HepG2 (cell line): ENCODE measurements around the gene USP38. TPM values are rescaled to one million over a fixed set of nuclear protein-coding genes. Genes with fewer than 3 reads are reported as not detected.

ENCODE experiments used
- ATAC-seq: fragments of 200-7000 bp; cut with Tn5 transposase; 3 replicates; pipeline ENCODE4 v1.9.1; 2020; ENCODE audit warnings: mild to moderate bottlenecking, moderate library complexity
- BruUV-seq: library from RNA; stranded (reverse); fragments of 400-500 nt; replicated peaks from 2 replicates; lab custom pipeline; 2021; lab: Mats Ljungman, UMichigan
- CTCF ChIA-PET: fragments of 300-600 bp; formaldehyde crosslinking; extraction: SDS; loops from one replicate; lab custom pipeline; 2021; ENCODE audit warnings: low total read pairs, inconsistent platforms, low intra/inter-chr PET ratio; lab: Yijun Ruan, JAX
- POLR2A ChIA-PET: fragments of 350-600 bp; sonication (Branson Sonifier 250); formaldehyde crosslinking; loops from one replicate; lab custom pipeline; 2020; ENCODE audit warnings: antibody characterized with exemption, inconsistent platforms; lab: Yijun Ruan, JAX
- DNase-seq: peaks from one replicate; pipeline ENCODE4 v3.0.0-alpha.2; 2015; ENCODE audit warnings: low spot score
- FAIRE-seq: peaks from 3 replicates; lab custom pipeline; 2011; peaks lifted over from hg19 to GRCh38; lab: Jason Lieb, UNC
- H2AFZ ChIP-seq: one replicate; pipeline ENCODE4 v1.6.1; 2011; ENCODE audit warnings: low read length, inconsistent platforms
- H3K27ac ChIP-seq: fragments of 300-600 bp; 3 replicates; pipeline ENCODE4 v1.8.0; 2011; ENCODE audit warnings: mixed run types, mild to moderate bottlenecking, mixed read lengths, low read length, inconsistent platforms; ENCODE audit not compliant: insufficient read depth; ENCODE audit errors: extremely low read length
- H3K27me3 ChIP-seq, 2 experiments: fragments of 200-600 bp in 1 of 2; 2 replicates in 1 of 2; 3 replicates in 1 of 2; pipeline versions ENCODE4 v1.6.0 to v1.8.0; 2011; ENCODE audit warnings: low read length in 2 of 2, mild to moderate bottlenecking in 2 of 2, moderate library complexity in 2 of 2, inconsistent platforms in 1 of 2; ENCODE audit not compliant: insufficient read depth in 2 of 2, control insufficient read depth in 1 of 2
- H3K36me3 ChIP-seq, 2 experiments: fragments of 200-600 bp in 1 of 2; replicated peaks in 1 of 2; 2 replicates in 1 of 2; 3 replicates in 1 of 2; pipeline versions ENCODE4 v1.5.1 to v1.8.0; 2011; ENCODE audit warnings: low read length in 2 of 2, inconsistent platforms in 1 of 2; ENCODE audit not compliant: insufficient read depth in 2 of 2, control insufficient read depth in 1 of 2
- H3K4me1 ChIP-seq: 2 replicates; pipeline ENCODE4 v1.5.1; 2012; ENCODE audit warnings: low read length, inconsistent platforms; ENCODE audit not compliant: insufficient read depth
- H3K4me2 ChIP-seq: 2 replicates; pipeline ENCODE4 v1.6.0; 2011; ENCODE audit warnings: low read depth, low read length, inconsistent platforms
- H3K4me3 ChIP-seq, 3 experiments: fragments of 200-600 bp in 1 of 3; sonication (generic), shearing (Covaris generic) in 1 of 3; replicated peaks in 1 of 3; 2 replicates each; pipeline ENCODE4 v1.5.1; 2011 to 2016; ENCODE audit warnings: low read length in 3 of 3, inconsistent platforms in 2 of 3, low read depth in 2 of 3, mild to moderate bottlenecking in 2 of 3, control low read depth in 1 of 3, mixed read lengths in 1 of 3; ENCODE audit not compliant: insufficient read depth in 1 of 3
- H3K79me2 ChIP-seq: one replicate; pipeline ENCODE4 v1.6.1; 2011; ENCODE audit warnings: low read length, inconsistent platforms; ENCODE audit not compliant: insufficient read depth
- H3K9ac ChIP-seq: 2 replicates; pipeline ENCODE4 v1.6.0; 2011; ENCODE audit warnings: mild to moderate bottlenecking, low read depth, low read length, inconsistent platforms; ENCODE audit not compliant: insufficient read depth
- H3K9me3 ChIP-seq: 2 replicates; pipeline ENCODE4 v1.5.1; 2012; ENCODE audit warnings: mild to moderate bottlenecking, low read length
- H4K20me1 ChIP-seq: 2 replicates; pipeline ENCODE4 v1.6.0; 2011; ENCODE audit warnings: inconsistent platforms, mild to moderate bottlenecking, low read length, moderate library complexity; ENCODE audit not compliant: insufficient read depth
- CTCF ChIP-seq: sonication (generic); formaldehyde crosslinking; IDR thresholded peaks from 2 replicates; pipeline ENCODE4 v1.5.0; 2020; ENCODE audit warnings: mild to moderate bottlenecking, missing genetic modification reagents, moderate library complexity
- GMEB1 ChIP-seq: sonication (generic); formaldehyde crosslinking; IDR thresholded peaks from 2 replicates; pipeline ENCODE4 v1.5.1; 2020; ENCODE audit warnings: missing genetic modification reagents, mild to moderate bottlenecking, borderline replicate concordance
- GTF2F1 ChIP-seq: fragments of 150-350 bp; IDR thresholded peaks from 2 replicates; pipeline ENCODE4 v1.6.1; 2014; ENCODE audit warnings: low read length
- HDAC6 ChIP-seq: fragments of 200-600 bp; sonication (generic); IDR thresholded peaks from 2 replicates; pipeline ENCODE4 v1.7.0; 2017; ENCODE audit warnings: mild to moderate bottlenecking, antibody characterized with exemption, low read length, low read depth
- ISL2 ChIP-seq: sonication (generic); formaldehyde crosslinking; IDR thresholded peaks from 2 replicates; pipeline ENCODE4 v1.5.0; 2020; ENCODE audit warnings: missing genetic modification reagents
- JARID2 ChIP-seq: sonication (generic); formaldehyde crosslinking; IDR thresholded peaks from 2 replicates; pipeline ENCODE4 v1.8.1; 2023; ENCODE audit warnings: missing genetic modification reagents, inconsistent platforms; ENCODE audit not compliant: insufficient replicate concordance
- KDM4B ChIP-seq: sonication (generic); formaldehyde crosslinking; IDR thresholded peaks from 2 replicates; pipeline ENCODE4 v1.4.0; 2020; ENCODE audit warnings: missing genetic modification reagents
- NFATC3 ChIP-seq: sonication (generic); formaldehyde crosslinking; IDR thresholded peaks from 2 replicates; pipeline ENCODE4 v1.5.1; 2020; ENCODE audit warnings: mild to moderate bottlenecking, missing genetic modification reagents
- NFKBIZ ChIP-seq: IDR thresholded peaks from 2 replicates; pipeline ENCODE4 v1.6.1; 2018; ENCODE audit warnings: missing genetic modification reagents, missing compliant biosample characterization
- NONO ChIP-seq, 2 experiments: fragments of 450-650 bp in 1 of 2; sonication (generic) in 1 of 2; formaldehyde crosslinking in 1 of 2; IDR thresholded peaks in 1 of 2; conservative IDR thresholded peaks in 1 of 2; 2 replicates each; pipeline versions ENCODE4 v1.6.1 to v1.8.0; 2017 to 2022; ENCODE audit warnings: mild to moderate bottlenecking in 1 of 2, missing genetic modification reagents in 1 of 2, moderate library complexity in 1 of 2
- NR0B2 ChIP-seq: sonication (generic); formaldehyde crosslinking; IDR thresholded peaks from 2 replicates; pipeline ENCODE4 v1.4.0; 2020; ENCODE audit warnings: mild to moderate bottlenecking, missing genetic modification reagents
- ZNF124 ChIP-seq: sonication (generic); formaldehyde crosslinking; IDR thresholded peaks from 2 replicates; pipeline ENCODE4 v1.4.0; 2020; ENCODE audit warnings: missing genetic modification reagents
- ZNF326 ChIP-seq: sonication (generic); formaldehyde crosslinking; IDR thresholded peaks from 2 replicates; pipeline ENCODE4 v1.4.0; 2020; ENCODE audit warnings: missing genetic modification reagents, borderline replicate concordance
- ZNF589 ChIP-seq: sonication (generic); formaldehyde crosslinking; conservative IDR thresholded peaks from 2 replicates; pipeline ENCODE4 v1.8.0; 2022; ENCODE audit warnings: mild to moderate bottlenecking, moderate library complexity, missing genetic modification reagents
- ZNF597 ChIP-seq: sonication (generic); formaldehyde crosslinking; IDR thresholded peaks from 2 replicates; pipeline ENCODE4 v1.5.0; 2020; ENCODE audit warnings: missing genetic modification reagents
- ZNF790 ChIP-seq: sonication (generic); formaldehyde crosslinking; IDR thresholded peaks from 2 replicates; pipeline ENCODE4 v1.8.0; 2022; ENCODE audit warnings: missing genetic modification reagents, mild to moderate bottlenecking, borderline replicate concordance
- ZNF83 ChIP-seq: sonication (generic); formaldehyde crosslinking; IDR thresholded peaks from 2 replicates; pipeline ENCODE4 v1.4.0; 2020; ENCODE audit warnings: missing genetic modification reagents, mild to moderate bottlenecking, borderline replicate concordance
- ZNF891 ChIP-seq: sonication (generic); formaldehyde crosslinking; IDR thresholded peaks from 2 replicates; pipeline ENCODE4 v1.5.0; 2020; ENCODE audit warnings: mild to moderate bottlenecking, missing genetic modification reagents
- WGBS: methylation state at CpG from one replicate; pipeline ENCODE4 v1.1.6; 2017; ENCODE audit warnings: low lambda C conversion rate; 5-methylcytosine and 5-hydroxymethylcytosine counted together
- in situ Hi-C: cut with HindIII; loops from 2 replicates; pipeline ENCODE4 v1.10.0; 2017; ENCODE audit warnings: low pct_unique_long_range_greater_than_20kb; ENCODE audit not compliant: extremely low pct_ligation_motif_present
- intact Hi-C: fragments of 100-400 bp; cut with micrococcal nuclease; formaldehyde crosslinking; loops from one replicate; pipeline ENCODE4 v1.10.0; 2022; ENCODE audit not compliant: unreplicated experiment
- polyA plus RNA-seq, 8 experiments: library from polyadenylated mRNA; depleted of rRNA in 3 of 8; stranded (reverse) in 7 of 8; unstranded in 1 of 8; fragments of >200 nt; fragmentation: Illumina TruSeq in 4 of 8; extraction: Trizol in 4 of 8; gene quantifications; 2 replicates each; pipeline versions ENCODE4 v1.2.1 to v1.2.3, GENCODE V29; 2011 to 2016; ENCODE audit warnings: low read depth in 4 of 8, missing spikeins in 1 of 8, mixed read lengths in 1 of 8; ENCODE audit not compliant: insufficient read depth in 1 of 8
- total RNA-seq, 5 experiments: library from RNA; depleted of rRNA; stranded (reverse); fragments of >200 nt; fragmentation: Illumina TruSeq; extraction: Trizol; gene quantifications; 2 replicates each; pipeline ENCODE4 v1.2.3, GENCODE V29; 2016; ENCODE audit warnings: low read depth in 1 of 5

The USP38 gene
- total and polyA plus RNA-seq, 2 of the 13 experiments (the other 11 are each of a cell fraction or from before 2014, with no cell fraction given) = 4.5 to 11.8 TPM

GRCh38 chr4:143232277-143232676 lies 47.6 kb downstream of the USP38 start:
- DNase-seq (no peak), ATAC-seq (no peak)
- Histone ChIP-seq H3K4me1 (no peaks in the 10 kb centered on the region), H3K27me3 (no peaks in the 10 kb centered on the region), H3K27ac (no peak overlapping the region)
- BruUV-seq = no TSS peak
- WGBS = 22% methylated on average over 2 of the region's 2 CpGs
- in situ Hi-C loops = no loop called here
- TF ChIP-seq NFKBIZ (CRISPR knock-in tag) = no peak
- no peak for TF ChIP-seq GMEB1 (CRISPR knock-in tag)
- no peak for TF ChIP-seq ZNF326 (CRISPR knock-in tag)
- no peak for TF ChIP-seq ZNF589
- no peak for TF ChIP-seq ISL2
- TF ChIP-seq GTF2F1 = no peak
- TF ChIP-seq ZNF891 = no peak
- no peak for TF ChIP-seq HDAC6
- no peak for TF ChIP-seq NR0B2
- no peak for TF ChIP-seq ZNF790 (CRISPR knock-in tag)
- no peak for TF ChIP-seq CTCF
- TF ChIP-seq JARID2 (CRISPR knock-in tag) = no peak
- no peak for TF ChIP-seq NFATC3 (CRISPR knock-in tag)
- TF ChIP-seq ZNF124 = no peak
- TF ChIP-seq KDM4B (CRISPR knock-in tag) = no peak
- no peak for TF ChIP-seq ZNF597 (CRISPR knock-in tag)
- no peak for TF ChIP-seq ZNF83 (CRISPR knock-in tag)
- no peak for TF ChIP-seq NONO (IDR thresholded peaks at IDR 0.05)
- no peak for TF ChIP-seq NONO (CRISPR knock-in tag; conservative IDR thresholded peaks at IDR 0.05)
- TF ChIP-seq, all 625 proteins: peak for 0
- H3K79me2 ChIP-seq = no peaks in the 10 kb centered on the region
- POLR2A ChIA-PET = no interaction called here
- CTCF ChIA-PET = no interaction called here
- no peak overlapping the region for H3K4me2 ChIP-seq
- H3K4me3 ChIP-seq = no peak overlapping the region
- H3K9me3 ChIP-seq = no peaks in the 10 kb centered on the region
- no peak for FAIRE-seq
- H4K20me1 ChIP-seq = no peaks in the 10 kb centered on the region
- H2AFZ ChIP-seq = no peak overlapping the region
- no peak overlapping the region for H3K9ac ChIP-seq
- no peaks in the 10 kb centered on the region for H3K36me3 ChIP-seq
- intact Hi-C loops = no loop called here
